Central memory CD8-positive, alpha-beta T cell (primary cell): Measurements from ENCODE around the gene C15orf61.

Experiments
- ATAC-seq: fragments of 150-1000 bp; cut with Tn5 transposase; replicated peaks from 2 replicates; pipeline ENCODE4 v1.10.0; 2022; ENCODE audit warnings: mild to moderate bottlenecking, moderate FRiP score, moderate number of reproducible peaks; ENCODE audit not compliant: poor library complexity, severe bottlenecking; ENCODE audit errors: extremely low read depth
- DNase-seq, 2 donors: peaks; one replicate each; pipeline ENCODE4 v3.0.0; 2021; ENCODE audit warnings: low spot score in 2 of 2
- H3K27ac Mint-ChIP-seq: one replicate; pipeline ENCODE4 v1.8.0; 2022; ENCODE audit warnings: low read depth, mild to moderate bottlenecking, moderate library complexity, mixed read lengths
- H3K27me3 Mint-ChIP-seq: one replicate; pipeline ENCODE4 v1.8.0; 2022; ENCODE audit warnings: mixed read lengths
- H3K36me3 Mint-ChIP-seq: one replicate; pipeline ENCODE4 v1.8.0; 2022; ENCODE audit warnings: mild to moderate bottlenecking, moderate library complexity, mixed read lengths; ENCODE audit not compliant: insufficient read depth
- H3K4me1 Mint-ChIP-seq: one replicate; pipeline ENCODE4 v1.8.0; 2022; ENCODE audit warnings: mixed read lengths
- H3K4me3 Mint-ChIP-seq: one replicate; pipeline ENCODE4 v1.8.0; 2022; ENCODE audit warnings: mild to moderate bottlenecking, moderate library complexity, mixed read lengths
- H3K9me3 Mint-ChIP-seq: one replicate; pipeline ENCODE4 v1.8.0; 2022; ENCODE audit warnings: mixed read lengths

Gene C15orf61

GRCh38 chr15:67505675-67506572 is 15.0 kb upstream of the C15orf61 start:
- Mint-ChIP-seq H3K36me3 (peaks cover 9% of the 10 kb centered on the region), H3K4me3 (no peak overlapping the region), H3K27me3 (no peaks in the 10 kb centered on the region), H3K4me1 (no peaks in the 10 kb centered on the region), H3K27ac (peak overlapping the region; percentile 7), H3K9me3 (no peaks in the 10 kb centered on the region)
- ATAC-seq (no peak), DNase-seq (no peak)

GRCh38 chr15:67506775-67507747 is 13.9 kb upstream of the C15orf61 start:
- Mint-ChIP-seq H3K27ac (no peak overlapping the region), H3K36me3 (peaks cover 13% of the 10 kb centered on the region), H3K4me1 (no peaks in the 10 kb centered on the region), H3K4me3 (no peak overlapping the region), H3K27me3 (no peaks in the 10 kb centered on the region), H3K9me3 (no peaks in the 10 kb centered on the region)
- DNase-seq (no peak), ATAC-seq (no peak)

GRCh38 chr15:67508407-67508806 is 12.5 kb upstream of the C15orf61 start:
- DNase-seq: no peak
- Mint-ChIP-seq H3K27me3 (no peaks in the 10 kb centered on the region), H3K4me3 (no peak overlapping the region), H3K36me3 (peaks cover 22% of the 10 kb centered on the region), H3K27ac (no peak overlapping the region), H3K4me1 (no peaks in the 10 kb centered on the region), H3K9me3 (no peaks in the 10 kb centered on the region)
- no peak for ATAC-seq

GRCh38 chr15:67509918-67510317 is 11.0 kb upstream of the C15orf61 start:
- H3K9me3 Mint-ChIP-seq: no peaks in the 10 kb centered on the region
- no peaks in the 10 kb centered on the region for H3K27me3 Mint-ChIP-seq
- no peak overlapping the region for H3K27ac Mint-ChIP-seq
- peaks cover 25% of the 10 kb centered on the region for H3K36me3 Mint-ChIP-seq
- no peak for DNase-seq
- no peak overlapping the region for H3K4me3 Mint-ChIP-seq
- no peak for ATAC-seq
- no peaks in the 10 kb centered on the region for H3K4me1 Mint-ChIP-seq

GRCh38 chr15:67510597-67511190 is 10.2 kb upstream of the C15orf61 start:
- Mint-ChIP-seq H3K4me3 (no peak overlapping the region), H3K27ac (no peak overlapping the region), H3K4me1 (no peaks in the 10 kb centered on the region), H3K9me3 (no peaks in the 10 kb centered on the region), H3K36me3 (peaks cover 25% of the 10 kb centered on the region), H3K27me3 (no peaks in the 10 kb centered on the region)
- ATAC-seq (no peak), DNase-seq (no peak)

- Mint-ChIP-seq H3K27me3 (no peaks in the 10 kb centered on the region), H3K4me1 (no peaks in the 10 kb centered on the region), H3K27ac (no peak overlapping the region), H3K9me3 (no peaks in the 10 kb centered on the region), H3K4me3 (no peak overlapping the region), H3K36me3 (peaks cover 29% of the 10 kb centered on the region)
- ATAC-seq: no peak
- DNase-seq: no peak
Measured at GRCh38 chr15:67511606-67512005, 9.3 kb upstream of the C15orf61 start.

GRCh38 chr15:67512140-67512539 is 8.8 kb upstream of the C15orf61 start:
- Mint-ChIP-seq H3K4me1 (no peaks in the 10 kb centered on the region), H3K36me3 (peaks cover 29% of the 10 kb centered on the region), H3K27me3 (no peaks in the 10 kb centered on the region), H3K4me3 (no peak overlapping the region), H3K27ac (no peak overlapping the region), H3K9me3 (no peaks in the 10 kb centered on the region)
- DNase-seq (no peak), ATAC-seq (no peak)

- Mint-ChIP-seq H3K4me3 (no peak overlapping the region), H3K27me3 (no peaks in the 10 kb centered on the region), H3K36me3 (peaks cover 26% of the 10 kb centered on the region), H3K4me1 (no peaks in the 10 kb centered on the region), H3K9me3 (no peaks in the 10 kb centered on the region), H3K27ac (no peak overlapping the region)
- DNase-seq (no peak), ATAC-seq (no peak)
Measured at GRCh38 chr15:67512933-67513714, 7.8 kb upstream of the C15orf61 start.

GRCh38 chr15:67515090-67515489 is 5.8 kb upstream of the C15orf61 start:
- Mint-ChIP-seq H3K27ac (no peak overlapping the region), H3K27me3 (no peaks in the 10 kb centered on the region), H3K9me3 (no peaks in the 10 kb centered on the region), H3K4me1 (no peaks in the 10 kb centered on the region), H3K36me3 (peaks cover 22% of the 10 kb centered on the region), H3K4me3 (no peak overlapping the region)
- no peak for DNase-seq
- ATAC-seq: no peak

GRCh38 chr15:67515557-67515956 is 5.4 kb upstream of the C15orf61 start:
- no peak overlapping the region for H3K27ac Mint-ChIP-seq
- DNase-seq: no peak
- H3K36me3 Mint-ChIP-seq: peaks cover 25% of the 10 kb centered on the region
- no peaks in the 10 kb centered on the region for H3K9me3 Mint-ChIP-seq
- H3K4me3 Mint-ChIP-seq: no peak overlapping the region
- H3K4me1 Mint-ChIP-seq: no peaks in the 10 kb centered on the region
- no peaks in the 10 kb centered on the region for H3K27me3 Mint-ChIP-seq
- ATAC-seq: no peak

GRCh38 chr15:67520321-67521028 is 456 bp upstream of the C15orf61 start:
- DNase-seq: no peak
- peaks cover 21% of the 10 kb centered on the region for H3K36me3 Mint-ChIP-seq
- H3K27me3 Mint-ChIP-seq: no peaks in the 10 kb centered on the region
- peak; percentile 9 for ATAC-seq
- H3K4me3 Mint-ChIP-seq: peak overlapping the region; percentile 92
- H3K9me3 Mint-ChIP-seq: no peaks in the 10 kb centered on the region
- peaks cover 25% of the 10 kb centered on the region for H3K4me1 Mint-ChIP-seq
- peak overlapping the region; percentile 92 for H3K27ac Mint-ChIP-seq
